Activated naive CD4-positive, alpha-beta T cell treated with anti-CD3 and anti-CD28 coated beads, Interleukin-2, amount 10 ng/mL, durations not matched to agents 7 days and 5 days (primary cell): ENCODE results near the gene TRAPPC10.

Experiments used
- CTCF ChIA-PET: fragments of 350-600 bp; sonication (Branson Sonifier 250); formaldehyde crosslinking; loops from one replicate; lab custom pipeline; 2021; ENCODE audit warnings: antibody characterized with exemption; lab: Charles Lee
- DNase-seq: peaks from one replicate; pipeline ENCODE4 v3.0.0-alpha.2; 2020
- H3K27ac Mint-ChIP-seq: one replicate; pipeline ENCODE4 v1.8.0; 2021; ENCODE audit warnings: mild to moderate bottlenecking, moderate library complexity, mixed read lengths
- H3K27me3 Mint-ChIP-seq: one replicate; pipeline ENCODE4 v1.8.0; 2021; ENCODE audit warnings: mild to moderate bottlenecking, mixed read lengths
- H3K36me3 Mint-ChIP-seq: one replicate; pipeline ENCODE4 v1.8.0; 2021; ENCODE audit warnings: mixed read lengths
- H3K4me1 Mint-ChIP-seq: one replicate; pipeline ENCODE4 v1.8.0; 2021; ENCODE audit warnings: mixed read lengths
- H3K4me3 Mint-ChIP-seq: one replicate; pipeline ENCODE4 v1.8.0; 2021; ENCODE audit warnings: mild to moderate bottlenecking, moderate library complexity, mixed read lengths
- H3K9me3 Mint-ChIP-seq: one replicate; pipeline ENCODE4 v1.8.0; 2021; ENCODE audit warnings: mixed read lengths

Gene TRAPPC10

GRCh38 chr21:43988016-43988415 is 24.1 kb upstream of the TRAPPC10 start:
- Mint-ChIP-seq H3K9me3 (no peaks in the 10 kb centered on the region), H3K4me1 (peaks cover 14% of the 10 kb centered on the region), H3K27ac (no peak overlapping the region), H3K4me3 (no peak overlapping the region), H3K36me3 (peaks cover 2% of the 10 kb centered on the region), H3K27me3 (peaks cover 23% of the 10 kb centered on the region)
- CTCF ChIA-PET: no interaction called here
- DNase-seq: no peak

- H3K27ac Mint-ChIP-seq: no peak overlapping the region
- peaks cover 2% of the 10 kb centered on the region for H3K36me3 Mint-ChIP-seq
- peaks cover 13% of the 10 kb centered on the region for H3K4me1 Mint-ChIP-seq
- peaks cover 25% of the 10 kb centered on the region for H3K27me3 Mint-ChIP-seq
- no peak overlapping the region for H3K4me3 Mint-ChIP-seq
- no peak for DNase-seq
- no peaks in the 10 kb centered on the region for H3K9me3 Mint-ChIP-seq
- CTCF ChIA-PET: no interaction called here
Measured at GRCh38 chr21:43988506-43989230, 23.4 kb upstream of the TRAPPC10 start.

- CTCF ChIA-PET: no interaction called here
- no peak overlapping the region for H3K4me3 Mint-ChIP-seq
- H3K27ac Mint-ChIP-seq: no peak overlapping the region
Measured at GRCh38 chr21:43989401-43989800, 22.7 kb upstream of the TRAPPC10 start.

GRCh38 chr21:43991447-43991991 is 20.6 kb upstream of the TRAPPC10 start:
- no peak for DNase-seq
- Mint-ChIP-seq H3K27me3 (peaks cover 34% of the 10 kb centered on the region), H3K4me1 (no peaks in the 10 kb centered on the region), H3K27ac (no peak overlapping the region), H3K9me3 (no peaks in the 10 kb centered on the region), H3K36me3 (no peaks in the 10 kb centered on the region), H3K4me3 (no peak overlapping the region)
- CTCF ChIA-PET: interaction anchor here (1.5 kb wide), 1 partner anchor 16 kb away, joined by 4 read pairs; no protein-coding TSS in a partner anchor

More at GRCh38 chr21:43989401-43989800, 22.7 kb upstream of the TRAPPC10 start:
- DNase-seq: no peak
- H3K4me1 Mint-ChIP-seq: peaks cover 13% of the 10 kb centered on the region
- H3K9me3 Mint-ChIP-seq: no peaks in the 10 kb centered on the region
- no peaks in the 10 kb centered on the region for H3K36me3 Mint-ChIP-seq
- peaks cover 30% of the 10 kb centered on the region for H3K27me3 Mint-ChIP-seq

- CTCF ChIA-PET: interaction anchor here (1.5 kb wide), 1 partner anchor 17 kb away, joined by 4 read pairs; no protein-coding TSS in a partner anchor
- Mint-ChIP-seq H3K4me3 (no peak overlapping the region), H3K9me3 (no peaks in the 10 kb centered on the region), H3K36me3 (no peaks in the 10 kb centered on the region), H3K27ac (no peak overlapping the region), H3K27me3 (peaks cover 33% of the 10 kb centered on the region), H3K4me1 (no peaks in the 10 kb centered on the region)
- no peak for DNase-seq
Measured at GRCh38 chr21:43992121-43992520, 20.0 kb upstream of the TRAPPC10 start.

- no peak for DNase-seq
- Mint-ChIP-seq H3K27ac (no peak overlapping the region), H3K9me3 (no peaks in the 10 kb centered on the region), H3K36me3 (no peaks in the 10 kb centered on the region), H3K4me3 (no peak overlapping the region), H3K27me3 (peaks cover 40% of the 10 kb centered on the region), H3K4me1 (no peaks in the 10 kb centered on the region)
- CTCF ChIA-PET: no interaction called here
Measured at GRCh38 chr21:43993420-43993934, 18.6 kb upstream of the TRAPPC10 start.

GRCh38 chr21:43994085-43994484 is 18.0 kb upstream of the TRAPPC10 start:
- Mint-ChIP-seq H3K27me3 (peaks cover 40% of the 10 kb centered on the region), H3K4me3 (no peak overlapping the region), H3K4me1 (no peaks in the 10 kb centered on the region), H3K36me3 (no peaks in the 10 kb centered on the region), H3K27ac (no peak overlapping the region), H3K9me3 (no peaks in the 10 kb centered on the region)
- CTCF ChIA-PET: no interaction called here
- DNase-seq: no peak

- Mint-ChIP-seq H3K4me1 (no peaks in the 10 kb centered on the region), H3K4me3 (no peak overlapping the region), H3K27me3 (peaks cover 44% of the 10 kb centered on the region), H3K36me3 (no peaks in the 10 kb centered on the region), H3K9me3 (no peaks in the 10 kb centered on the region), H3K27ac (no peak overlapping the region)
- CTCF ChIA-PET: no interaction called here
- DNase-seq: no peak
Measured at GRCh38 chr21:43994646-43995045, 17.5 kb upstream of the TRAPPC10 start.

GRCh38 chr21:43995521-43996105 is 16.5 kb upstream of the TRAPPC10 start:
- no peak for DNase-seq
- Mint-ChIP-seq H3K9me3 (no peaks in the 10 kb centered on the region), H3K27ac (no peak overlapping the region), H3K27me3 (peaks cover 51% of the 10 kb centered on the region), H3K36me3 (no peaks in the 10 kb centered on the region), H3K4me1 (no peaks in the 10 kb centered on the region), H3K4me3 (no peak overlapping the region)
- CTCF ChIA-PET: interaction anchor here (0.7 kb wide), 1 partner anchor 285 kb away, joined by 3 read pairs; no protein-coding TSS in a partner anchor

GRCh38 chr21:43997766-43998742 is 14.1 kb upstream of the TRAPPC10 start:
- Mint-ChIP-seq H3K36me3 (no peaks in the 10 kb centered on the region), H3K9me3 (no peaks in the 10 kb centered on the region), H3K4me3 (no peak overlapping the region), H3K4me1 (no peaks in the 10 kb centered on the region), H3K27me3 (peaks cover 50% of the 10 kb centered on the region), H3K27ac (no peak overlapping the region)
- CTCF ChIA-PET: no interaction called here
- no peak for DNase-seq

GRCh38 chr21:44000360-44000759 is 11.7 kb upstream of the TRAPPC10 start:
- Mint-ChIP-seq H3K9me3 (no peaks in the 10 kb centered on the region), H3K4me3 (no peak overlapping the region), H3K4me1 (no peaks in the 10 kb centered on the region), H3K27ac (no peak overlapping the region), H3K27me3 (peaks cover 38% of the 10 kb centered on the region), H3K36me3 (no peaks in the 10 kb centered on the region)
- no peak for DNase-seq
- CTCF ChIA-PET: interaction anchor here (1.0 kb wide), 1 partner anchor 59 kb away, joined by 3 read pairs; no protein-coding TSS in a partner anchor

GRCh38 chr21:44002511-44002910 is 9.6 kb upstream of the TRAPPC10 start:
- DNase-seq: no peak
- no peaks in the 10 kb centered on the region for H3K36me3 Mint-ChIP-seq
- CTCF ChIA-PET: no interaction called here
- H3K27me3 Mint-ChIP-seq: peaks cover 26% of the 10 kb centered on the region
- H3K4me1 Mint-ChIP-seq: peaks cover 7% of the 10 kb centered on the region
- H3K4me3 Mint-ChIP-seq: no peak overlapping the region
- H3K9me3 Mint-ChIP-seq: no peaks in the 10 kb centered on the region
- no peak overlapping the region for H3K27ac Mint-ChIP-seq

GRCh38 chr21:44003307-44003966 is 8.7 kb upstream of the TRAPPC10 start:
- Mint-ChIP-seq H3K36me3 (no peaks in the 10 kb centered on the region), H3K27me3 (peaks cover 18% of the 10 kb centered on the region), H3K4me1 (peaks cover 7% of the 10 kb centered on the region), H3K27ac (no peak overlapping the region), H3K9me3 (no peaks in the 10 kb centered on the region), H3K4me3 (no peak overlapping the region)
- DNase-seq: no peak
- CTCF ChIA-PET: no interaction called here
